Stimulated activated CD8-positive, alpha-beta memory T cell treated with anti-CD3 and anti-CD28 coated beads, Interleukin-15, amount 100 ng/mL, for 1 hour (primary cell): ENCODE measurements around the gene TRIM72.
"Not testable (repeated sequence)": the region's sequence is repeated elsewhere in the genome, so short reads cannot be mapped to it uniquely, and the experiment has no call there.

ENCODE experiments used
- DNase-seq: peaks from one replicate; pipeline ENCODE4 v3.0.0-alpha.2; 2020; ENCODE audit warnings: low read depth

TRIM72 gene

DNA sequence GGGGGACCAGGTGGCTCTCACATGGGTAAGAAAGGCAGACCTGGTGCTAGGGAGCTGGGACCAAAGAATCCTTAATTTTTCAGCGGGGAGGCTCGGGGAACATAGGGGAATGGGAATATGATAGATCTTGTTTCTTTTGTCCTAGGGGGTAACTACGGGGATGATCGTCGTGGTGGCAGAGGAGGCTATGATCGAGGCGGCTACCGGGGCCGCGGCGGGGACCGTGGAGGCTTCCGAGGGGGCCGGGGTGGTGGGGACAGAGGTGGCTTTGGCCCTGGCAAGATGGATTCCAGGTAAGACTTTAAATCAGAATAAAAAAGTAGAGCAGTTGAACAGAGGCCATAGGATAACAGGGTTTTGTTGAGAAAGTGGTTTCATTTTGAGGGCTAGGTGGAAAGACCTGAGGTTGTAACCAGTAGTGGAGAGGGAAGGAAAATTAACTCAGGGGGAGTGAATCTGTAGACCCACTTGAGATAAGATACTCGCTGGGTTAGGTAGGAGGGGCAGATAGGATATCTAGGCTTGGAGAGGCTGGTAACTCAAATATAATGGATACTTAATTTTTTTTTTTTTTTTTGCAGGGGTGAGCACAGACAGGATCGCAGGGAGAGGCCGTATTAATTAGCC lies 23.0 kb upstream of the TRIM72 start:
- no peak for DNase-seq

GRCh38 chr16:31191697-31192428 lies 22.1 kb upstream of the TRIM72 start:
- DNase-seq: no peak

GRCh38 chr16:31192856-31193642 lies 20.9 kb upstream of the TRIM72 start:
- DNase-seq: no peak

GRCh38 chr16:31193874-31194273 lies 20.0 kb upstream of the TRIM72 start:
- DNase-seq: no peak

DNA sequence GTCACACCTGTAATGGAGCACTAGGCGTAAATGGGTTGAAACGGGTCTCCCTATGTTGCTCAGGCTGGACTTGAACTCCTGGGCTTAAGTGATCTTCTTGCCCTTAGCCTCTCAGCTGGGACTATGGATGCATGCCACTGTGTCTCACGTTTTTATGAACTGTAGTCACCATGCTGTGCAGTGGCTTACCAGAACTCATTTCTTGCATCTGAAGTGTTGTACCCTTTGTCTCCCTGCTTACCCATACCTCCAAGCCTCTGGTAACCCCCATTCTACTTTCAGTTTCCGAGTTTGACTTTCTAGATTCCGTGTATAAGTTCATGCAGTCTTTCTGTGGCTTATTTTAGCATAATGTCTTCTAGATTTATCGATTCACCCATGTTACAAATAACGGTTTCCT lies 19.0 kb upstream of the TRIM72 start:
- DNase-seq: no peak

DNA sequence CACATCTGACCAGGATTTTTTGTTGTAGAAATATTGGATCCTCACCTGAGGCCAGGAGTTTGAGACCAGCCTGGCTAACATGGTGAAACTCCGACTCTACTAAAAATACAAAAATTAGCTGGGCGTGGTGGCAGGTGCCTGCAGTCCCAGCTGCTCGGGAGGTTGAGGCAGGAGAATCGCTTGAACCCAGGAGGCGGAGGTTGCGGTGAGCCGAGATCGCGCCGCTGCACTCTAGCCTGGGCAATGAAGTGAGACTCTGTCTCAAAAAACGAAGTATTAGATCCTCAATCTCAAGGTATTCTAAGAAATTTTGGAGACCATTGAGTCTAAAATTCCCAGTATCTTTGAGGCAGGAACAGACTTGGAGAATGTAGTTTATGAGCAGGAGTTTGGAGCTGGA lies 18.1 kb upstream of the TRIM72 start:
- not testable (repeated sequence) for DNase-seq

- DNase-seq: no peak
Measured at GRCh38 chr16:31196324-31197088, 17.4 kb upstream of the TRIM72 start.

GRCh38 chr16:31198207-31198882 lies 15.6 kb upstream of the TRIM72 start:
- DNase-seq: no peak

DNA sequence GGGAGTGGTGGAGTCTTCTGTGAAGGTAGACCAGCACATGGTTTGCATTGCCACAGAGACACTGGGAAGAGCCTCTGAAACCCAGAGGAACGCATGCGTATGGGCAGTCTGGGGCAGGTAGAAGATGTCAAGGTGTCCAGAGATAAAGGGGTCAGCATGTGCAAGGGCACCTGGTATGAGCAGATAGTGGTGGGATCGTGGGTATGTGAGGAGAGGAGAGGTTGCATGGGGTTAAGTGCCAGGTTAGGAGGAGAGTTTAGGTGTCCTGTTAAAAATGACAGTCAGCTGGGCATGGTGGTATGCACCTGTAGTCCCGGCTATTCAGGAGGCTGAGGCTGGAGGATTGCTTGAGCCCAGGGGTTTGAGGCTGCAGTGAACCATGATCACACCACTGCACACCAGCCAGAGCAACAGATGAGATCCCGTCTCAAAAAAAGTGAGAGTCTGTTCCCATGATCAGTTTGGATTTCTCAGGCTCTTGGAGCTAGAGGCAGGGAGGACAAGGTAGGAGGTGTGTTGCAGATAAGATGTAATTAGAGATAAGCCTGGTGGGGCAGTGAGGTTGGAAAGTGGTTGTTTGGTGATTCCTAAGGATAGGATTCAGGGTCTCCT lies 14.4 kb upstream of the TRIM72 start:
- DNase-seq: no peak

GRCh38 chr16:31200111-31200510 lies 13.8 kb upstream of the TRIM72 start:
- DNase-seq: not testable (repeated sequence)

- no peak for DNase-seq
Measured at GRCh38 chr16:31200821-31201568, 12.9 kb upstream of the TRIM72 start.

- no peak for DNase-seq
Measured at GRCh38 chr16:31201582-31202413, 12.1 kb upstream of the TRIM72 start.

DNA sequence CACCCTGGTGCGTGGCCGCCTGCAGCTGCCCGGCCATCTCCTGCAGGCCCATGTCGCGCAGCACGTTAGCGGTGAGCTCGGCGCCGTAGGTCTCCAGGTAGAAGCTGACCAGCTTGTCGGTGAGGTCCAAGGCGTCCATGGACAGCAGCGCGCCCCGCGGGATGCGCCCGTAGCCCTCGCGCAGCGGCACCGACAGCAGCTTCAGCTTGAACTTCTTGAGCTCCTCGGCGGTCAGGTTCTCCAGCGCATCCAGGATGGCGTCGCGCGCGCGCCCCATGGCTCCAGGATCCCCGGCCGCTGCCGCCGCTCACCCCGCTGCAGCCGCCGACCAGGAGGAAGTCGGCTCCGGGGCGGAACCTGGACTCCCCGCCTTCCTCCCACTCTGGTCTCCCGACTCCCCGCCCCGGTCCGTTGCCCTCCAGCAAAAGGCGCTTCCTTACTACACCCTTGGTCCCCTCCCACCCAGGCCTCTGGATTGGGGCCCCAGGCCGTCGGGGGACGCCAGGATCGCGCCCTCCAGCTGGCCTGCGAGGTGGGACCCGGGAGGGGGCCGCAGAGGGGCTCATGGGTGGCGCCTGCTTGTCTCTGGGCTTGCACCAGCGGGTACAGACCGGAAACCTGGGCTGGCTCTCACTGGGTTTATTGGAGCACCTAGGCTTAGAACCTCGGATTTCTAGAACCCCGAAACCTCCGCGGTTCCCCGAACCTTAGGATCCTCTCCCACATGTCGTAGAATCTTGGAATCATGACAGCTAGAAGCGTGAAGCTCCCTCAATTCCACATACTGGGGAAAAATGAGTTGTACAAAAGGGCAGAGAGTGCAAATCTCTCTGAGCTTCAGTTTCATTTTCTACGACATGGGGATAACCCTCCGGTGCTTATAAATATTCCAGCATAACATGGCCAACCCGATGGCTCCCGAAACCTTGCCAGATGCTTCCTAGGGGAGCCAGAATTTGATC lies 11.2 kb upstream of the TRIM72 start, which contains the start of gene PYCARD:
Gene PYCARD (minus strand): TSS at position 347 of the 962 bp plus-strand sequence. CDS start 70 bp downstream, at position 277.
- no peak for DNase-seq

DNA sequence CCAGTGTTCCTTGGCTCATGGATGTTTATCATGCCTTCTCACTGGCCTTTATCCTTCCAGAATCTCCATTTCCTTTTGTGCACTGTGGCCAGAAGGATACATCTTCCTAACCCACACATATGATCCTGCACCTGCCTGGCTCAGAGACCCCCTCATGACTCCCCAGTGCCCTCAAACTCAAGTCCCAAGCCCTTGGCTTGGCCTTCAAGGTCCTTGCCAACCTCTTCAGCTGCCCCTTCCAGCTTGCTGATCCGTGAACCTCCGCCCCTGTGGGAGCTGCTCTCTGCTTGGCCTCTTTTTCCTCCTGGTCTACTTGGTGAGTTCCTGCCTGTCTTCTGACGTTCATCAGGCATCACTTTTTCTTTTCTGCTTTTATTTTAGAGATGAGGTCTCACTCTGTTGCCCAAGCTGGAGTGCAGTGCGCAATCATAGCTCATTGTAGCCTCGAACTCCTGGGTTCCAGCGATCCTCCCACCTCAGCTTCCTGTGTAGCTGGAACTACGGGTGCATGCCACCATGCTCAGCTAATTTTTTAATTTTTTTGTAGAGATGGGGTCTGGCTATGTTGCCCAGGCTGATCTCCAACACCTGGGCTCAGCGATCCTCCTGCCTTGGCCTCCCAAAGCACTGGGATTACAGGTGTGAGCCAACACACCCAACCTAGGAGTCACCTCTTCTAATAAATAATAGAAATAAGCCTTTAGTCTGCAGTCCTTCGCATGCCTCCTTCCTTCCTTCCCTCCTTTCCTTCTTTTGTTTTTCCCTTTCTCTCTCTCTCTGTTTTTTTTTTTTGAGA lies 8.8 kb upstream of the TRIM72 start:
- DNase-seq: no peak

DNA sequence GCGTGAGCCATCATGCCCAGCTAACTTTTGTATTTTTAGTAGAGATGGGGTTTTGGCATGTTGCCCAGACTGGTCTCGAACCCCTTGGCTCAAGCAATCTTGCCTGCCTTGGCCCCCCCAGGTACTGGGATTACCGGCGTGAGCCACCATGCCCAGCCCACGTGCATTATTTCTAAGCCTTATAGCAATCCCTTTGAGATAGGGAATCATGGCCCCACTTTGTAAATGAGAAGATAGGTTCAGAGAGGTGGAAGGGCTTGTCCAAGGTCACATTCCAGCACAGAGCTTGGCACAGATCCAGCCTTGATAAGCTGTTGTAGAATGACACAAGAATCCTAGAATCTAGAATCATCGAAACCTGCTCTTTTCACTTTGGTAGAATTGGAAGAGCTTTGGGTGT lies 7.1 kb upstream of the TRIM72 start:
- DNase-seq: no peak

DNA sequence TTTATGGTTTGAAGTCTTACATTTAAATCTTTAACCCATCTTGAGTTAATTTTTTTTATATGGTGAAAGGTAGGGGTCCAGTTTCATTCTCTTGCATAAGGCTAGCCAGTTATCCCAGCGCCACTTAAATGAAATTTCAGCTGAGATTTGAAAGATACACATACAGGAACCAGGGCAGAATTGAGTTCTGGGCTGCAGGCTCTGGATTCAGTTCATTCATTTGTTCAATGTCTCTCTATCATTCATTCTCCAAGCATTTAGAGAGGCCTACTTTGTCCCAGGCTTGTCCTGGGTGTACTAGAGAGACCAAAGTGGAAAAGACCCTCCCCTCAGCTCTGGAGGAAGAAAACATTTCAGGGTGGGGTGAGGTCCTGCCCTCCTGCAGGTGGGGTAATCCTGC lies 577 bp upstream of the TRIM72 start:
- no peak for DNase-seq

- no peak for DNase-seq
Measured at GRCh38 chr16:31214708-31215286, 878 bp downstream of the TRIM72 start.
